GM21367 (cell line): ENCODE measurements around the gene LZIC.
A peak's percentile ranks its signal among the peaks of the same experiment; 100 is the strongest.

Source experiments
- ATAC-seq: cut with Tn5 transposase; IDR thresholded peaks from one replicate; pipeline ENCODE4 v1.9.1; 2021; ENCODE audit not compliant: unreplicated experiment

LZIC gene

GRCh38 chr1:9910423-9911178 is 32.6 kb downstream of the LZIC start:
- peak; percentile 89 for ATAC-seq

DNA sequence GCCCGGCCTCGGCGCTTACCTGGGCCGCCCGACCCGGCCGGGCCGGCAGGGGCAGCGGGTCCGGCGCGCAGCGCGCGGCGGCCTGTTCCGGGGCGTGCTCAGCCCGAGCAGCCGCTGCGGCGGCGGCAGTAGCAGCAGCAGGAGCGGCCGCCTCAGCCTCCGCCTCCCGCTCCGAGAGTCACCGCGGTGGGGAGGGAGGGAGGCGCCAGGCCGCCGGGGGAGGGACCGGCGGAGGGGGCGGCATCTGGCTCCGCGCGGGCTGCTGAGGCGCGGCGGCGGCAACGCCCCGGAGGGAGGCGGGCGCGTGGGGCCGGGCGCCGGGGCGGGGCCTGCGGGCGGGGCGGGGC is 33.1 kb downstream of the LZIC start, which contains the start of gene CTNNBIP1:
Gene CTNNBIP1 (minus strand): TSS at position 194 of the 347 bp plus-strand sequence. CDS start 38,205 bp downstream, outside the sequence.
- ATAC-seq, result peak; percentile 70

DNA sequence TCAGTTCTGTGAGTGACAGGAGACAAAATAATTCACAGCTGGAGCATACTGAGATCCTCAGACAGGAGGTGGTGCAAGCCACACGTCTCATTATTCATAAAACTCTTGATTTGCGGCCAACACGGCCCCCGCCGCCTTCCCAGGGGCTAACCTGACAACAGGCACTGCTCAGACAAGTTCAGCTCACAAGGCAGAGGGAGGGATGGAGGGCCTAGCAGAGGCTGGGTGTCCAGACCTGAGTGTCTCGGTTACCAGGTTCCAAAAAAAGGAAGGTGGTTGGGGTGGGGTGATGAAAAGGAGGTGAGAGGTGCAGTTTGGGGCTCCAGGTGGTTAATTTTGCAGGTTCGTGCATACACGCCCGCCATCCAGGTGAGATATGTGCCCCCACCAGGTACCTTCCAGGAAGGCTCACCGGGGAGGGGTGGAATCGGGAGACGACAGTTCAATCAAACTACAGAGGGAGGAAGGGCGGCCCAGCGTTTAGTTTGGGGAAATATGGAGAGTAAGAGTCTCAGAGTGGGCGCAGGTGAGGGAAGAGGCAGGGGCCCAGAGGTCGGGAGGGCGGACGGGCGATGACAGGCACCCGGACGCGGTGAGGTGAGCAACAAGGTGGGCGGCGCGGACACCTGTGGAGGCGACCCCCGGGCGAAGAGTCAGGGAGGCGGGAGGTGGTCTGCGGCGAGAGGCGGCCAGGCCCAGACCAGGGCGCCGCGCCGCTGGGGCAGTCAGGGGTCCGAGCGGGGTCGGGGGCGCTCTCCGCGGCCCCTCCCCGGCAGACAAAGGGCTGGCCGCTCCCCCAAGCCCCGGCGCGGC is 33.8 kb downstream of the LZIC start:
- ATAC-seq, result no peak

- ATAC-seq, result no peak
These were observed 34.3 kb downstream of the LZIC start for GRCh38 chr1:9908871-9909233.

- ATAC-seq, result no peak
These were observed 35.8 kb downstream of the LZIC start for GRCh38 chr1:9907441-9907840.

- ATAC-seq, result no peak
These were observed 36.7 kb downstream of the LZIC start for GRCh38 chr1:9906466-9906865.

DNA sequence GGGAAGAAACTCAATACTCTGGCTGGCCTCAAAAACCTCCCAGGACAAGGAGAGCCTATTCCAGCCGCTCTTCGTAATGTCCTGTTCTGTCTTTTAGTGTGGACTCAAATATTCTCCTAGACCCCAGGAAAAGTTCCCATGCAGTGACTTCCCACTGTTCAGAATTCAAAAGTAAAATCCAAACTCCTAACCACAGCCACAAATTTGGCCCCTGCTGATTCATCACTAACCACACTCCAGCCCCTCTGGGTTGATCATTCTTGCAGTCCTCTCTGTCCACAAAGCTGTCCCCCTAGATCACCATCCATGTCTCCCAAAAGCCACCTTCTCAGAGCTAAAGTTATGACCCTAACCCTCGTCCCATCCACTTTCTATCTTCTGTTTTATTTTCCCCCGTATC is 38.2 kb downstream of the LZIC start:
- ATAC-seq, result no peak

GRCh38 chr1:9904596-9904995 is 38.6 kb downstream of the LZIC start:
- no peak for ATAC-seq

GRCh38 chr1:9903801-9904527 is 39.2 kb downstream of the LZIC start:
- ATAC-seq, result no peak

- no peak for ATAC-seq
These were observed 41.1 kb downstream of the LZIC start for GRCh38 chr1:9902060-9902452.

GRCh38 chr1:9901148-9902059 is 41.8 kb downstream of the LZIC start:
- ATAC-seq, result no peak

DNA sequence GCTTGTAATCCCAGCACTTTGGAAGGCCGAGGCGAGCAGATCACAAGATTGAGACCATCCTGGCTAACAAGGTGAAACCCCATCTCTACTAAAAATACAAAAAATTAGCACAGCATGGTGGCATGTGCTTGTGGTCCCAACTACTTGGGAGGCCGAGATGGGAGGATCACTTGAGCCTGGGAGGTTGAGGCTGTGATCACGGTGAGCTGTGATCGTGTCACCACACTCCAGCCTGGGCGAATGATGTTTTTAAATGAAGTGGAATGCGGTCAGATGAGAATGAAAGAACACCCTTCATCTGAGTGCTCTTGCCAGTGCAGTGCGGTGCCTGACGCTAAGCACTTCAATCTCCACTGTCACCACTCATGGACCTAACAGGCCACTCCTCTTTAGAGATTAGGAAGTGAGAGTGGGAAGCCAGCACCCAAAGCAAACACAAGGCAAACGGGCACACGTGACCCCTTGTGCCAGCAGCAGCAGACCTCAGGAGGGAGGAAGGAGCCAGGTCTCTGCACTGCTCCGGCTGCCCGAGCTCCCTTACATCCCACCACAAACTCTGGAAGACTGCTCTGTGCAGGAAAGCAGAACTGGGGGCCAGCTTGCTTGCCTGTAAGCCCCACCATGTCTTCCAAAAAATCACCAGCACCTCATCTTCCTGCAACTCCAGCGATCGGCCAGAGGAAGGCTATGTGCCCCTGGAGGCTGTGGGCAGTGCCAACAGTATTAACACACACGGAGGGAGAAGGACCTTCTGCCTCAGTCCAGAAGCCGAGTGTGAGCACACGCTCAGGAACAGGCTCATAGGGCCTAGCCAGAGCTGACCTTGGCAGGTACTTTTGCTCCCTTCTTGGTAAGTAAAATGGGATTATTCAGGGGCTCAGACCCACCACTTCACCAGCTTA is 42.8 kb downstream of the LZIC start:
- ATAC-seq, result no peak

DNA sequence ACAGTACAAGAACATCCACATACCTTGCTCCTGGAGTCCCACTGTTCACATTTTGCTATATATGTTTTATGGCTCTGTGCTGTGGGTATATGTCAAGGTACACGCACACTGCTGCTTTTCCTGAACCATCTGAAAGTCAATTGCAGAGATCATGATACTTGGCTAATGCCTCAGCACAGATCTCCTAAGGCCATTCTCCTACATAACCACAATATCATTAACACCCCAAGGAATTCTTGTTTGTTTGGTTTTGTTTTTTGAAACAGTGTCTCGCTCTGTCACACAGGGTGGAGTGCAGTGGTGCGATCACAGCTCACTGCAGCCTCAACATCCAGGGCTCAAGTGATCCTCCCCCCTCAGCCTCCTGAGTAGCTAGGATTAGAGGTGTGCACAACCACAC is 49.1 kb downstream of the LZIC start:
- ATAC-seq, result no peak

GRCh38 chr1:9892563-9893528 is 50.3 kb downstream of the LZIC start:
- no peak for ATAC-seq

- no peak for ATAC-seq
These were observed 52.0 kb downstream of the LZIC start for GRCh38 chr1:9891207-9891606.

DNA sequence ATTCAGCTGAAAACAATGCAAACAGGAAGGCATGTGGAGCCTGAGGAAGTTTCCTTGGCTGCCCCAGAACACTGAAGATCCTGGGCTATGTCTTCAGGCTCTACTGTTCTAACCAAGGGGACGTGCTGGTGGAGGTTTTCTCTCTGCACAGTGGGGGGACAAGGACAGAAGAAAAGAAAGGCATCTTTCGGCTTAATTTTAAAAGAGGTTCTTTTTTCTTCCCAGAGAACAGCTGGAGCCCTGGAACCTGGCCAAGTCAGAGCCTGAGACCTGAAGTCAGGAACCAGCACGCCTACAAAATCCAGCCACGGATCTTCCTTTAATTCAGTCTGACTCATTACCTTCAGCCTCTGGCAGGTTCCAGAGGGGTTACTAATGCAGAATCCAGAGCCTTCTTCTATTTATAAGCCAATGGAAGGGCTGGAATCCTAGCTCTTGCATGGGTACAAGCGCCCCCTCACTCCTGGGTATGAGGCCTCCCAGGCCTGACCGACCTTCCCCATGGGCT is 52.9 kb downstream of the LZIC start:
- ATAC-seq, result no peak

- ATAC-seq, result no peak
These were observed 53.8 kb downstream of the LZIC start for GRCh38 chr1:9889411-9889810.

DNA sequence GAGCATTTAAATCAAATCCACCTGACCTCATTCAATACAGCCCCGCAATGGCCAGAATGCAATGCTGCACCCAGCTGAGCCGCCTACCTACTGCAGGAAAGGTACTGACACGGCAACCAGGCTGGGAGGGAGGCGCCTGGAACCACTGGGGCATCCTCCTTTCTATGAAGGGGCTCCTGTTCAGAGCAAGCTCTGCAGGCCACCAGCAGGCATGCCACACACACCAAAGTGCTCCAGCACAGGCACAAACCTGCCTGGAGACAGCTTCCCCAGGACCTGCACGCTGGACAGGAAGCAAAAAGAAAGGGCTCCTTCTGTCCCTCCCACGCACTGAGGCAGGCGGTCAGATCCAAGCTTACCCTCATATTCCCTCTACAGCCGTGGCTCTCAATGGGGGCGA is 54.3 kb downstream of the LZIC start:
- ATAC-seq, result no peak
